SU-DHL-6 (cell line): ENCODE results near the gene CLNS1A.

Experiments used
- CTCF ChIP-seq: fragments of 200-600 bp; sonication (generic); IDR thresholded peaks from one replicate; pipeline ENCODE4 v1.5.1; 2017; ENCODE audit warnings: antibody characterized with exemption, mild to moderate bottlenecking, low read length, moderate library complexity; ENCODE audit not compliant: insufficient read depth, poor library complexity, severe bottlenecking
- EZH2phosphoT487 ChIP-seq: fragments of 200-600 bp; sonication (generic), shearing (Covaris generic); conservative IDR thresholded peaks from 2 replicates; pipeline ENCODE4 v1.6.1; 2018; ENCODE audit warnings: mild to moderate bottlenecking, antibody characterized with exemption, low read length, moderate library complexity, mixed read lengths

DNA sequence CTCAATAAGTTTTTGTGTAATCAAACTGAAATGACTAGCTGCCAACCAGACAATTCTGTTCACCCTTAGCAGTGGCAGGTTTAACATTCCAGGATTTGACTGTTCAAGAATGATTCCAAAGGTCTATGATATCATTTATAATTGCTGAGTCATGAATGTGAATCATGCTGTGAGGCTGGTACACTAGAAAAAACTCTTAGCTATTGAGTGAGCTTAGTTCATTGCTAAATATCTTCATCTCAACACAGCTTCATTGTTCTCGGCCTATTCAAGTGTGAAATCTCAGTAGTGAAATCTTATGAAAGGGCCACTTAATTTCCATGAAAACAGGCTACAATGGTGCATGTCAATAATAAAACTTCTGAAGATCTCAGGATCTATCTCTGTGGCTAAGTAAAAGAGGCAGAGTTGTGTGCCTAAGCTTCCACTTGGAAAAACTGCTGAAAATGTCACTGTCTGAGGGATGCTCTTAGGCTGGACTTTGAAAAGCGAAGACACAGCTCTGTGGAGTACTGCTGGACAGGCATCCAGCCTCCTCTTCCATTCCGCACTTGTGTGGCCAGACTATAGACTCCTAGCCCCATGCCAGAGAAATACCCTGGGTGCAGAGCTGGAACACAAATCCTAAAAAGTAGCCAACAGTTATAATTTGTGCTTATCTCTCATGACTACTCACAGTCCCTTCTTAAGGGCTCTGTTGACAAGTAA is 35.1 kb downstream of the CLNS1A start:
- no peak for TF ChIP-seq CTCF
- TF ChIP-seq EZH2phosphoT487 = no peak
